A549 (cell line): ENCODE data around the gene GRM7. TPM values are rescaled to one million over a fixed set of nuclear protein-coding genes. Genes with fewer than 3 reads are reported as not detected.

Experiments used
- ATAC-seq, 2 experiments: fragments of 200-7000 bp in 1 of 2; fragments of >200 bp in 1 of 2; cut with Nextera tagmentation in 1 of 2; cut with Tn5 transposase in 1 of 2; 3 replicates each; pipeline versions ENCODE4 v1.8.0 to v1.9.1; 2018 to 2020; ENCODE audit warnings: mild to moderate bottlenecking in 1 of 2, moderate library complexity in 1 of 2
- CTCF ChIA-PET: fragments of 300-600 bp; sonication (Branson Sonifier 250); formaldehyde crosslinking; extraction: SDS; loops from one replicate; lab custom pipeline; 2021; ENCODE audit warnings: antibody characterized with exemption, inconsistent platforms; lab: Yijun Ruan, JAX
- POLR2A ChIA-PET: fragments of 350-600 bp; formaldehyde crosslinking; extraction: SDS; loops from one replicate; lab custom pipeline; 2021; ENCODE audit warnings: antibody characterized with exemption, inconsistent platforms; lab: Yijun Ruan, JAX
- DNase-seq, 2 experiments: peaks; one replicate each; pipeline versions ENCODE4 v3.0.0 to v3.0.0-alpha.2; 2011 to 2016; ENCODE audit warnings: low read depth in 1 of 2, low spot score in 1 of 2
- FAIRE-seq: peaks from 2 replicates; lab custom pipeline; 2011; peaks lifted over from hg19 to GRCh38; lab: Jason Lieb, UNC
- H3K27ac ChIP-seq, 2 experiments: fragments of >200 bp; sonication (Bioruptor Twin); formaldehyde crosslinking; 3 replicates each; pipeline ENCODE4 v1.5.1; 2016 to 2017
- H3K4me1 ChIP-seq: fragments of >200 bp; sonication (Bioruptor Twin); formaldehyde crosslinking; 3 replicates; pipeline ENCODE4 v1.6.1; 2016
- H3K4me2 ChIP-seq: fragments of >200 bp; sonication (Bioruptor Twin); formaldehyde crosslinking; 3 replicates; pipeline ENCODE4 v1.6.1; 2016
- H3K4me3 ChIP-seq: fragments of >200 bp; sonication (Bioruptor Twin); formaldehyde crosslinking; 3 replicates; pipeline ENCODE4 v1.5.1; 2016
- H3K9me3 ChIP-seq: fragments of >200 bp; sonication (Bioruptor Twin); formaldehyde crosslinking; 3 replicates; pipeline ENCODE4 v1.6.1; 2016
- BCL3 ChIP-seq: fragments of >200 bp; sonication (Bioruptor Twin); formaldehyde crosslinking; IDR thresholded peaks from 3 replicates; pipeline ENCODE4 v1.6.1; 2016
- CHD4 ChIP-seq: fragments of 200-600 bp; sonication (generic); IDR thresholded peaks from 2 replicates; pipeline ENCODE4 v1.6.1; 2016; ENCODE audit warnings: antibody characterized with exemption, mild to moderate bottlenecking, borderline replicate concordance
- EHMT2 ChIP-seq: fragments of 200-600 bp; sonication (generic); IDR thresholded peaks from 2 replicates; pipeline ENCODE4 v1.6.1; 2016; ENCODE audit warnings: antibody characterized with exemption, low read depth, mild to moderate bottlenecking, moderate library complexity
- ESRRA ChIP-seq: fragments of 150-350 bp; IDR thresholded peaks from 2 replicates; pipeline ENCODE4 v1.6.1; 2014; ENCODE audit warnings: mild to moderate bottlenecking, low read length, borderline replicate concordance
- FOSL2 ChIP-seq, 2 experiments: fragments of 450-650 bp in 1 of 2; fragments of >200 bp in 1 of 2; sonication (Bioruptor Twin) in 1 of 2; formaldehyde crosslinking; IDR thresholded peaks; 2 replicates each; pipeline versions ENCODE4 v1.5.0 to v1.6.1; 2016 to 2020; ENCODE audit warnings: mild to moderate bottlenecking in 1 of 2, moderate library complexity in 1 of 2
- HOXB5 ChIP-seq: fragments of 250-450 bp; sonication (Bioruptor Pico); IDR thresholded peaks from 2 replicates; pipeline ENCODE4 v1.5.0; 2020; ENCODE audit warnings: mild to moderate bottlenecking, moderate library complexity
- JUNB ChIP-seq: fragments of >200 bp; sonication (Bioruptor Twin); formaldehyde crosslinking; IDR thresholded peaks from 2 replicates; pipeline ENCODE4 v1.6.1; 2016
- KDM5A ChIP-seq: fragments of 200-600 bp; sonication (generic); IDR thresholded peaks from 2 replicates; pipeline ENCODE4 v1.6.1; 2016; ENCODE audit warnings: antibody characterized with exemption, mild to moderate bottlenecking
- MAFK ChIP-seq: fragments of 450-650 bp; IDR thresholded peaks from 2 replicates; pipeline ENCODE4 v1.6.1; 2014; ENCODE audit not compliant: partially characterized antibody
- NPAS2 ChIP-seq: fragments of 250-450 bp; sonication (Bioruptor Pico); IDR thresholded peaks from 2 replicates; pipeline ENCODE4 v1.8.0; 2022; ENCODE audit warnings: mild to moderate bottlenecking, moderate library complexity, borderline replicate concordance
- POLR2AphosphoS2 ChIP-seq: conservative IDR thresholded peaks from 2 replicates; pipeline ENCODE4 v1.6.1; 2012; ENCODE audit warnings: low read length, improper control_type of control experiment, inconsistent platforms
- SREBF2 ChIP-seq: fragments of 450-650 bp; IDR thresholded peaks from 2 replicates; pipeline ENCODE4 v1.6.1; 2014; ENCODE audit warnings: mild to moderate bottlenecking, moderate library complexity
- ZC3H11A ChIP-seq: fragments of 450-650 bp; IDR thresholded peaks from 2 replicates; pipeline ENCODE4 v1.6.1; 2014; ENCODE audit warnings: antibody characterized with exemption, mild to moderate bottlenecking
- ZFP36 ChIP-seq: fragments of 450-650 bp; IDR thresholded peaks from 2 replicates; pipeline ENCODE4 v1.6.1; 2014; ENCODE audit warnings: borderline replicate concordance; ENCODE audit not compliant: partially characterized antibody
- WGBS: methylation state at CpG from one replicate; pipeline ENCODE4 v1.1.6; 2017; ENCODE audit errors: missing lambda C conversion rate; 5-methylcytosine and 5-hydroxymethylcytosine counted together
- polyA plus RNA-seq, 4 experiments: library from polyadenylated mRNA; depleted of rRNA in 3 of 4; stranded (reverse); fragments of >200 nt; fragmentation: RNase III in 1 of 4; extraction: RNeasy Plus Mini Kit Qiagen cat#74134 plus additional on column Dnase treatment in 1 of 4; gene quantifications; 2 replicates in 3 of 4; 3 replicates in 1 of 4; pipeline ENCODE4 v1.2.3, GENCODE V29; 2011 to 2017
- TF ChIP-seq, protein P1 (sequence below): IDR thresholded peaks from 2 replicates; pipeline ENCODE4 v1.6.1; 2012
- TF ChIP-seq, protein P2 (sequence below): fragments of 250-450 bp; sonication (Bioruptor Pico); IDR thresholded peaks from 2 replicates; pipeline ENCODE4 v1.5.0; 2021; ENCODE audit warnings: mild to moderate bottlenecking, moderate library complexity, borderline replicate concordance
- TF ChIP-seq, protein P3 (sequence below): fragments of >200 bp; sonication (Bioruptor Twin); formaldehyde crosslinking; IDR thresholded peaks from 3 replicates; pipeline ENCODE4 v1.5.1; 2016

The GRM7 gene
- polyA plus RNA-seq, 2 of the 4 experiments (the other 2 are of a cell fraction): not detected

- DNase-seq (no peak), ATAC-seq (no peak)
- ChIA-PET CTCF (no interaction called here), POLR2A (no interaction called here)
- Histone ChIP-seq H3K27ac (no peak overlapping the region), H3K9me3 (no peaks in the 10 kb centered on the region), H3K4me1 (no peaks in the 10 kb centered on the region), H3K4me2 (no peak overlapping the region)
- no peak for TF ChIP-seq KDM5A
- TF ChIP-seq, protein P1, sequence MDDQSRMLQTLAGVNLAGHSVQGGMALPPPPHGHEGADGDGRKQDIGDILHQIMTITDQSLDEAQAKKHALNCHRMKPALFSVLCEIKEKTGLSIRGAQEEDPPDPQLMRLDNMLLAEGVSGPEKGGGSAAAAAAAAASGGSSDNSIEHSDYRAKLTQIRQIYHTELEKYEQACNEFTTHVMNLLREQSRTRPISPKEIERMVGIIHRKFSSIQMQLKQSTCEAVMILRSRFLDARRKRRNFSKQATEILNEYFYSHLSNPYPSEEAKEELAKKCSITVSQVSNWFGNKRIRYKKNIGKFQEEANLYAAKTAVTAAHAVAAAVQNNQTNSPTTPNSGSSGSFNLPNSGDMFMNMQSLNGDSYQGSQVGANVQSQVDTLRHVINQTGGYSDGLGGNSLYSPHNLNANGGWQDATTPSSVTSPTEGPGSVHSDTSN: no peak
- TF ChIP-seq, all 56 proteins: peak for 0
- FAIRE-seq: no peak
- no peak overlapping the region for H3K4me3 ChIP-seq
Measured at GRCh38 chr3:7193269-7193668, 332.4 kb downstream of the GRM7 start.

DNA sequence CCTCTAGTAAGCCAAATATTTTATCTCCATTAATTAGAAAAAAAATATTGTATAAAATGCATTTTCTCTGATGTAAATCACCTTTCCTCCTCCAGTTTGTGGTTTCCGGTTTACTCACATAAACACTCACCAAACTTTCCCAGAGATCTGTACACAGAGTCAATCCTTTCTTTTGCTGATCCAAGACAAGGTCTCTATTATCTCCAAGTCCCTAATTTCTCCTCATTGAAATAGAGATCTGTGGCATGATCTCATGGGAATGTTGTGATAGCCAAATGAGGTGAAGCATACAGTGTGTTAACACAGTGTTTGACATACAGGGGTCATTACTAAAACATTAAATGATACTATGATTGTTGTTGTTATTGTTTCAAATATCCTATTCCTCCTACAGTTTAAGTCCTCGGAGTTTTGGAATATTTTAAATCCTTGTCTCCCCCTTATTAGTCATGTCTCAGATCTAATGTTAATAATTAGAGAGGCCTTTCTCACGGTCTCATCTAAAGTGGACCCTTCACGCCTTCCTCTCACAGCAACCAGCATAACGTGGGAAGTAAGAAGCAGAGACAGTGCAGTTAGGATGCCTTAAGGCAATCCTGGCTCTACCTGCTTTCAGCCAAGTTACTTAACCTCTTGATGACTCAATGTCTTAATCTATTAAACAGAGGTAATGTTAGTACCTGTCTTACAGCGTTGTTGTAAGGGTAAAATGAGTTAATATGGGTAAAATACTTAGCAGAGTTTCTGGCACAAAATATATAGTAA is 333.3 kb downstream of the GRM7 start:
- DNase-seq (no peak), FAIRE-seq (no peak), ATAC-seq (no peak)
- no peak overlapping the region for H3K4me2 ChIP-seq
- H3K9me3 ChIP-seq: no peaks in the 10 kb centered on the region
- no peaks in the 10 kb centered on the region for H3K4me1 ChIP-seq
- 9% methylated on average over 6 of the region's 6 CpGs for WGBS
- POLR2A ChIA-PET: no interaction called here
- H3K27ac ChIP-seq: no peak overlapping the region
- H3K4me3 ChIP-seq: no peak overlapping the region
- CTCF ChIA-PET: no interaction called here
- TF ChIP-seq ZC3H11A (no peak), CHD4 (no peak), SREBF2 (no peak), JUNB (no peak), KDM5A (no peak), MAFK (no peak), EHMT2 (no peak), FOSL2 (IDR thresholded peaks at IDR 0.05) (no peak), FOSL2 (CRISPR knock-in tag; IDR thresholded peaks at IDR 0.05) (no peak), NPAS2 (CRISPR knock-in tag) (no peak), HOXB5 (CRISPR knock-in tag) (no peak), POLR2AphosphoS2 (no peak), ZFP36 (no peak), BCL3 (no peak), ESRRA (no peak)
- TF ChIP-seq, protein P2, sequence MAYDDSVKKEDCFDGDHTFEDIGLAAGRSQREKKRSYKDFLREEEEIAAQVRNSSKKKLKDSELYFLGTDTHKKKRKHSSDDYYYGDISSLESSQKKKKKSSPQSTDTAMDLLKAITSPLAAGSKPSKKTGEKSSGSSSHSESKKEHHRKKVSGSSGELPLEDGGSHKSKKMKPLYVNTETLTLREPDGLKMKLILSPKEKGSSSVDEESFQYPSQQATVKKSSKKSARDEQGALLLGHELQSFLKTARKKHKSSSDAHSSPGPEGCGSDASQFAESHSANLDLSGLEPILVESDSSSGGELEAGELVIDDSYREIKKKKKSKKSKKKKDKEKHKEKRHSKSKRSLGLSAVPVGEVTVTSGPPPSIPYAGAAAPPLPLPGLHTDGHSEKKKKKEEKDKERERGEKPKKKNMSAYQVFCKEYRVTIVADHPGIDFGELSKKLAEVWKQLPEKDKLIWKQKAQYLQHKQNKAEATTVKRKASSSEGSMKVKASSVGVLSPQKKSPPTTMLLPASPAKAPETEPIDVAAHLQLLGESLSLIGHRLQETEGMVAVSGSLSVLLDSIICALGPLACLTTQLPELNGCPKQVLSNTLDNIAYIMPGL (CRISPR knock-in tag): no peak
- TF ChIP-seq, protein P3, sequence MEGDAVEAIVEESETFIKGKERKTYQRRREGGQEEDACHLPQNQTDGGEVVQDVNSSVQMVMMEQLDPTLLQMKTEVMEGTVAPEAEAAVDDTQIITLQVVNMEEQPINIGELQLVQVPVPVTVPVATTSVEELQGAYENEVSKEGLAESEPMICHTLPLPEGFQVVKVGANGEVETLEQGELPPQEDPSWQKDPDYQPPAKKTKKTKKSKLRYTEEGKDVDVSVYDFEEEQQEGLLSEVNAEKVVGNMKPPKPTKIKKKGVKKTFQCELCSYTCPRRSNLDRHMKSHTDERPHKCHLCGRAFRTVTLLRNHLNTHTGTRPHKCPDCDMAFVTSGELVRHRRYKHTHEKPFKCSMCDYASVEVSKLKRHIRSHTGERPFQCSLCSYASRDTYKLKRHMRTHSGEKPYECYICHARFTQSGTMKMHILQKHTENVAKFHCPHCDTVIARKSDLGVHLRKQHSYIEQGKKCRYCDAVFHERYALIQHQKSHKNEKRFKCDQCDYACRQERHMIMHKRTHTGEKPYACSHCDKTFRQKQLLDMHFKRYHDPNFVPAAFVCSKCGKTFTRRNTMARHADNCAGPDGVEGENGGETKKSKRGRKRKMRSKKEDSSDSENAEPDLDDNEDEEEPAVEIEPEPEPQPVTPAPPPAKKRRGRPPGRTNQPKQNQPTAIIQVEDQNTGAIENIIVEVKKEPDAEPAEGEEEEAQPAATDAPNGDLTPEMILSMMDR: no peak
- TF ChIP-seq, protein P1: no peak
